Testis (tissue), 2 donors: ENCODE results near the gene NHLH2.

ENCODE experiments used
- POLR2A ChIP-seq: fragments of 450-650 bp; IDR thresholded peaks from one replicate; pipeline ENCODE4 v1.6.1; 2017; ENCODE audit warnings: antibody characterized with exemption, mild to moderate bottlenecking, moderate library complexity
- TF ChIP-seq, protein P1 (sequence below), 3 experiments: fragments of 450-650 bp in 2 of 3; fragments of 200-600 bp in 1 of 3; sonication (generic) in 1 of 3; IDR thresholded peaks; one replicate each; pipeline ENCODE4 v1.5.1; 2016 to 2019; ENCODE audit warnings: antibody characterized with exemption in 3 of 3, mild to moderate bottlenecking in 2 of 3, moderate library complexity in 1 of 3

DNA sequence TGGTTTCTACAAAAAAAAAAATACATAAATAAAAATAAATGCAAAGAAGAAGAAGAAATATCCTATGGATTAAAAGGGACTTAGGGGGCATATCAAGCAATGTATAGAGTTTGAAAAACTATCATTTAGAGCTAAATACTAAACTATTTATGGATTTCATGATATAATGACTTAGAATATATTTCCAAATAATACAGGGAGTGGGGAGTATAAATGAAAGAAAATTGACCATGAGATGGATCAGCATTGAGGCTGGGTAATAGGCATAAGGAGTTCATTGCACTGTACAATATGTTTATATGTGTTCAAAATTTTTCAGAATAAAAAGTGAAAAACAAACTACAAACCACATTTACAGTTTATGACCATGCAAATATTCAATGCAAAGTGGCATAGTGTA is 18.8 kb downstream of the NHLH2 start:
- TF ChIP-seq POLR2A = no peak
- TF ChIP-seq, protein P1, sequence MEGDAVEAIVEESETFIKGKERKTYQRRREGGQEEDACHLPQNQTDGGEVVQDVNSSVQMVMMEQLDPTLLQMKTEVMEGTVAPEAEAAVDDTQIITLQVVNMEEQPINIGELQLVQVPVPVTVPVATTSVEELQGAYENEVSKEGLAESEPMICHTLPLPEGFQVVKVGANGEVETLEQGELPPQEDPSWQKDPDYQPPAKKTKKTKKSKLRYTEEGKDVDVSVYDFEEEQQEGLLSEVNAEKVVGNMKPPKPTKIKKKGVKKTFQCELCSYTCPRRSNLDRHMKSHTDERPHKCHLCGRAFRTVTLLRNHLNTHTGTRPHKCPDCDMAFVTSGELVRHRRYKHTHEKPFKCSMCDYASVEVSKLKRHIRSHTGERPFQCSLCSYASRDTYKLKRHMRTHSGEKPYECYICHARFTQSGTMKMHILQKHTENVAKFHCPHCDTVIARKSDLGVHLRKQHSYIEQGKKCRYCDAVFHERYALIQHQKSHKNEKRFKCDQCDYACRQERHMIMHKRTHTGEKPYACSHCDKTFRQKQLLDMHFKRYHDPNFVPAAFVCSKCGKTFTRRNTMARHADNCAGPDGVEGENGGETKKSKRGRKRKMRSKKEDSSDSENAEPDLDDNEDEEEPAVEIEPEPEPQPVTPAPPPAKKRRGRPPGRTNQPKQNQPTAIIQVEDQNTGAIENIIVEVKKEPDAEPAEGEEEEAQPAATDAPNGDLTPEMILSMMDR (IDR thresholded peaks at IDR 0.05) = no peak
